Peyer's patch (tissue), 4 donors: Measurements from ENCODE around the gene SLC25A34. TPM values are rescaled to one million over a fixed set of nuclear protein-coding genes. Genes with fewer than 3 reads are reported as not detected.

Experiments
- DNase-seq, 3 donors: peaks; one replicate each; pipeline ENCODE4 v3.0.0-alpha.2; 2017 to 2019
- H3K27ac ChIP-seq, 4 donors: fragments of 200-600 bp; sonication (generic); one replicate each; pipeline ENCODE4 v1.5.1; 2016 to 2019
- H3K27me3 ChIP-seq, 2 donors: fragments of 200-600 bp; sonication (generic); one replicate each; pipeline ENCODE4 v1.5.1; 2019
- H3K36me3 ChIP-seq, 3 donors: fragments of 200-600 bp; sonication (generic); one replicate each; pipeline ENCODE4 v1.5.1; 2016 to 2019
- H3K4me1 ChIP-seq, 4 donors: fragments of 200-600 bp; sonication (generic); one replicate each; pipeline ENCODE4 v1.5.1; 2016 to 2019
- H3K4me3 ChIP-seq, 4 donors: fragments of 200-600 bp; sonication (generic); 1 replicate in 3 of 4; 2 replicates in 1 of 4; pipeline ENCODE4 v1.5.1; 2016 to 2019; ENCODE audit warnings: mild to moderate bottlenecking in 1 of 4
- H3K9me3 ChIP-seq, 4 donors: fragments of 200-600 bp; sonication (generic); one replicate each; pipeline ENCODE4 v1.5.1; 2016 to 2019; ENCODE audit warnings: mild to moderate bottlenecking in 1 of 4
- CTCF ChIP-seq, 6 experiments: fragments of 450-650 bp in 4 of 6; fragments of 200-600 bp in 2 of 6; sonication (generic) in 1 of 6; IDR thresholded peaks; one replicate each; pipeline ENCODE4 v1.5.1; 2017 to 2019; ENCODE audit warnings: antibody characterized with exemption in 6 of 6, mild to moderate bottlenecking in 3 of 6, moderate library complexity in 1 of 6
- POLR2A ChIP-seq, 2 donors: fragments of 450-650 bp; IDR thresholded peaks; one replicate each; pipeline ENCODE4 v1.5.1; 2017; ENCODE audit warnings: antibody characterized with exemption in 2 of 2, mild to moderate bottlenecking in 2 of 2, moderate library complexity in 2 of 2
- total RNA-seq, 4 donors: library from RNA; depleted of rRNA; stranded (reverse); fragments of >200 nt; gene quantifications; one replicate each; pipeline ENCODE4 v1.1.0, GENCODE V29; 2016

Gene SLC25A34
- total RNA-seq, 4 donors from 2014 or later, result 32.2 to 127 (median 69.5) TPM

- H3K36me3 ChIP-seq, result no peaks in the 10 kb centered on the region
- H3K27ac ChIP-seq, result no peak overlapping the region
- DNase-seq, result no peak
- H3K4me3 ChIP-seq, result no peak overlapping the region
- H3K4me1 ChIP-seq, result peaks cover 0 to 24% (median 0%) of the 10 kb centered on the region in 4 donors
- no peaks in the 10 kb centered on the region for H3K27me3 ChIP-seq
- no peak for TF ChIP-seq POLR2A (IDR thresholded peaks at IDR 0.05)
- TF ChIP-seq CTCF (IDR thresholded peaks at IDR 0.05), result no peak
- no peaks in the 10 kb centered on the region for H3K9me3 ChIP-seq
Observed at GRCh38 chr1:15751717-15752116, 15.7 kb downstream of the SLC25A34 start.

GRCh38 chr1:15753776-15754175 is 17.7 kb downstream of the SLC25A34 start:
- no peak for DNase-seq
- no peak for TF ChIP-seq POLR2A (IDR thresholded peaks at IDR 0.05)
- no peak for TF ChIP-seq CTCF (IDR thresholded peaks at IDR 0.05)
- no peaks in the 10 kb centered on the region for H3K36me3 ChIP-seq
- no peak overlapping the region for H3K4me3 ChIP-seq
- no peak overlapping the region for H3K27ac ChIP-seq
- no peaks in the 10 kb centered on the region for H3K27me3 ChIP-seq
- no peaks in the 10 kb centered on the region for H3K9me3 ChIP-seq
- H3K4me1 ChIP-seq, result peaks cover 0 to 38% (median 2%) of the 10 kb centered on the region in 4 donors

- peaks cover 0 to 3% (median 0%) of the 10 kb centered on the region in 3 donors for H3K36me3 ChIP-seq
- no peaks in the 10 kb centered on the region for H3K9me3 ChIP-seq
- no peak for DNase-seq
- peak overlapping the region in 3 of 4 donors; percentile 82 to 95 (median 85) for H3K27ac ChIP-seq
- no peak overlapping the region for H3K4me3 ChIP-seq
- peaks cover 0 to 38% (median 5%) of the 10 kb centered on the region in 4 donors for H3K4me1 ChIP-seq
- H3K27me3 ChIP-seq, result peaks cover 0 to 3% of the 10 kb centered on the region in 2 donors
- no peak for TF ChIP-seq CTCF (IDR thresholded peaks at IDR 0.05)
- no peak for TF ChIP-seq POLR2A (IDR thresholded peaks at IDR 0.05)
Observed at GRCh38 chr1:15755021-15755645, 19.1 kb downstream of the SLC25A34 start.

GRCh38 chr1:15755646-15756040 is 19.6 kb downstream of the SLC25A34 start:
- H3K27me3 ChIP-seq, result peaks cover 0 to 3% of the 10 kb centered on the region in 2 donors
- H3K36me3 ChIP-seq, result peaks cover 0 to 3% (median 0%) of the 10 kb centered on the region in 3 donors
- DNase-seq, result peak in 2 of 3 donors; percentile 59 to 64
- TF ChIP-seq POLR2A (IDR thresholded peaks at IDR 0.05) (no peak), CTCF (IDR thresholded peaks at IDR 0.05) (no peak)
- H3K27ac ChIP-seq, result peak overlapping the region in 3 of 4 donors; percentile 82 to 95 (median 85)
- peak overlapping the region in 1 of 4 donors; percentile 69 for H3K4me3 ChIP-seq
- H3K4me1 ChIP-seq, result peaks cover 0 to 41% (median 5%) of the 10 kb centered on the region in 4 donors
- H3K9me3 ChIP-seq, result no peaks in the 10 kb centered on the region

GRCh38 chr1:15756143-15757015 is 20.3 kb downstream of the SLC25A34 start:
- TF ChIP-seq CTCF (IDR thresholded peaks at IDR 0.05) (no peak), POLR2A (IDR thresholded peaks at IDR 0.05) (peak; percentile 94 to 98)
- H3K4me3 ChIP-seq, result peak overlapping the region in 3 of 4 donors; percentile 40 to 71 (median 69)
- peak in 2 of 3 donors; percentile 85 to 88 for DNase-seq
- H3K27ac ChIP-seq, result peak overlapping the region in 3 of 4 donors; percentile 82 to 95 (median 85)
- H3K27me3 ChIP-seq, result peaks cover 0 to 3% of the 10 kb centered on the region in 2 donors
- H3K36me3 ChIP-seq, result peaks cover 0 to 3% (median 0%) of the 10 kb centered on the region in 3 donors
- H3K4me1 ChIP-seq, result peaks cover 0 to 45% (median 5%) of the 10 kb centered on the region in 4 donors
- no peaks in the 10 kb centered on the region for H3K9me3 ChIP-seq
